MM.1S (cell line): ENCODE measurements around the gene POU2F2.

ENCODE experiments used
- CTCF ChIP-seq: fragments of 300-600 bp; sonication (generic); IDR thresholded peaks from 2 replicates; pipeline ENCODE4 v1.5.1; 2016; ENCODE audit warnings: antibody characterized with exemption, low read length, mixed read lengths
- EZH2 ChIP-seq: fragments of 300-600 bp; sonication (generic); optimal IDR thresholded peaks from 2 replicates; pipeline ENCODE3; 2017; ENCODE audit warnings: low read depth, mild to moderate bottlenecking, antibody characterized with exemption, low read length, mixed read lengths
- EZH2phosphoT487 ChIP-seq: fragments of 300-600 bp; sonication (generic); IDR thresholded peaks from 2 replicates; pipeline ENCODE4 v1.6.1; 2018; ENCODE audit warnings: antibody characterized with exemption, low read length

- TF ChIP-seq CTCF: peak; percentile 95
- TF ChIP-seq EZH2: no peak
- TF ChIP-seq EZH2phosphoT487: no peak
Observed at GRCh38 chr19:42092350-42092749, 39.9 kb downstream of the POU2F2 start.
